ENCODE results near the gene UAP1L1.
A peak's percentile ranks its signal among the peaks of the same experiment; 100 is the strongest.

The UAP1L1 gene

DNA sequence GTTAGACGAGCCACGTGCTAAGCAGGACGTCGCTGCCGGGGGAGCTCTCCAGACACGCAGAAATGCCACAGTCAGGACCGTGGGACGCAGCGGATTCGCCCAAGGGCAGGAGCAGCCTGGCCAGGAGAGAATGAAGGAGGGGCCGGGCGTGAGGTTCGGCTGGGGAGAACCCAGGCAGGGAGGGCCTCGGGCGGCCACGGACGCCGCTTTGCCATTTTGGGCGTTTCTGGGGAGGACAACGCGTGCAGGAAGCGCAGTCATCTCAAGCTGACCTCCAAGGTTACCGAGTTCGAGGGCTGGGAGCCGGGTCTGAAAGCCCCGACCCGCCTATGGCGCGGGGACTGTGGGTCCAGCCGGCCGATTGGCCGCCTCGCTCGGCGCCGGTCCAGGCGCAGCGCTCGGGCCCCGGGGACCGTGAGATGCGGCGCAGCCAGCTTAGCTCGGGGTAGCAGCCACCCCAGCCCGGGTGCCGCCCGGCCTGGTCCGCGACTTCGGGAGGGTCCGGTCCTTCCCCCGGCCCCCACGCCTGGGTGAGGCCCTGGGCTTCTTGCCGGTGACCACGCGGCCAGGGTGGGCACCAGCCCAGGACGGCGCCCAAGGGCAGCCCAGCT lies 8.7 kb downstream of the UAP1L1 start:
- TF ChIP-seq, protein P1, sequence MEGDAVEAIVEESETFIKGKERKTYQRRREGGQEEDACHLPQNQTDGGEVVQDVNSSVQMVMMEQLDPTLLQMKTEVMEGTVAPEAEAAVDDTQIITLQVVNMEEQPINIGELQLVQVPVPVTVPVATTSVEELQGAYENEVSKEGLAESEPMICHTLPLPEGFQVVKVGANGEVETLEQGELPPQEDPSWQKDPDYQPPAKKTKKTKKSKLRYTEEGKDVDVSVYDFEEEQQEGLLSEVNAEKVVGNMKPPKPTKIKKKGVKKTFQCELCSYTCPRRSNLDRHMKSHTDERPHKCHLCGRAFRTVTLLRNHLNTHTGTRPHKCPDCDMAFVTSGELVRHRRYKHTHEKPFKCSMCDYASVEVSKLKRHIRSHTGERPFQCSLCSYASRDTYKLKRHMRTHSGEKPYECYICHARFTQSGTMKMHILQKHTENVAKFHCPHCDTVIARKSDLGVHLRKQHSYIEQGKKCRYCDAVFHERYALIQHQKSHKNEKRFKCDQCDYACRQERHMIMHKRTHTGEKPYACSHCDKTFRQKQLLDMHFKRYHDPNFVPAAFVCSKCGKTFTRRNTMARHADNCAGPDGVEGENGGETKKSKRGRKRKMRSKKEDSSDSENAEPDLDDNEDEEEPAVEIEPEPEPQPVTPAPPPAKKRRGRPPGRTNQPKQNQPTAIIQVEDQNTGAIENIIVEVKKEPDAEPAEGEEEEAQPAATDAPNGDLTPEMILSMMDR (conservative IDR thresholded peaks at IDR 0.05; ENCODE audit: low read length): no peak
- peak overlapping the region; percentile 78 for H3K4me3 ChIP-seq (ENCODE audit: low read length)
- DNase-seq (ENCODE audit: low read depth): peak; percentile 48

DNA sequence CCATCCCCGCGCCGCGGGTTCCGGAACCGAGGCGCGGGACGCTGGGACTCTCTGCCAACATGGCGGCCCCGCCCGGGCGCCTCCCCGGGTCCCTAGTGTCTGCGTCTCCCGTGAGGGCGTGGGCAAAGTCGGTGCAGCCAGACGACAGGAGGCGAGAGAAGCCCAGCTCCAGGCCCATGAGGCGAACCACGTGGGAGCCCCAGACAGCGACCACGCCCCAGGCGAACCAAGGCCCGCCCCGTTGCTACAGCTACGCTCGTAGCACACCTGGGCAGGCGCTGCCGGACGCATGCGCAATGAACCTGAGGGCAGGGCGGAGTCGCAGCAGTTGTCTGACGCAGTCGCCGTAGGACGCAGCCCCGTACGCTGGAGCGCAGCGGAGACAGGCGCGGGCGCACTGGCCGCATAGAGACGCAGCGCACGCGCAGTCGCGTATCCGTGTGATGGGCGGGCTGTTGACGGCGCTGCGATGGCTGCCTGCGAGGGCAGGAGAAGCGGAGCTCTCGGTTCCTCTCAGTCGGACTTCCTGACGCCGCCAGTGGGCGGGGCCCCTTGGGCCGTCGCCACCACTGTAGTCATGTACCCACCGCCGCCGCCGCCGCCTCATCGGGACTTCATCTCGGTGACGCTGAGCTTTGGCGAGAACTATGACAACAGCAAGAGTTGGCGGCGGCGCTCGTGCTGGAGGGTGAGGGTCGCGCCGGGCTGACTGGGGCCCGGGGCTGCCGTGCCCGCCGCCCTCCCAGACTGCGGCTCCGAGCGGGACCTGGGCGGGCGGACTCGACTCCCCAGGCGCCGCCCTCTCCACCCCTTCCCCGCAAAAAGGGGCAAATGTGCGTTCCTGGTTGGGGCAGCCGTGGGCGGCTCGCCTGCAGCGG lies 9.5 kb downstream of the UAP1L1 start, which contains the start of gene MAN1B1:
TSS of gene MAN1B1 (plus strand) at position 455 of the 878 bp plus-strand sequence. CDS start at position 470, 15 bp downstream.
- H3K4me3 ChIP-seq (ENCODE audit: low read length): peak within 1 kb of the TSS; percentile 78
- DNase-seq (ENCODE audit: low read depth): peak; percentile 98
- TF ChIP-seq, protein P1 (conservative IDR thresholded peaks at IDR 0.05; ENCODE audit: low read length): no peak

DNA sequence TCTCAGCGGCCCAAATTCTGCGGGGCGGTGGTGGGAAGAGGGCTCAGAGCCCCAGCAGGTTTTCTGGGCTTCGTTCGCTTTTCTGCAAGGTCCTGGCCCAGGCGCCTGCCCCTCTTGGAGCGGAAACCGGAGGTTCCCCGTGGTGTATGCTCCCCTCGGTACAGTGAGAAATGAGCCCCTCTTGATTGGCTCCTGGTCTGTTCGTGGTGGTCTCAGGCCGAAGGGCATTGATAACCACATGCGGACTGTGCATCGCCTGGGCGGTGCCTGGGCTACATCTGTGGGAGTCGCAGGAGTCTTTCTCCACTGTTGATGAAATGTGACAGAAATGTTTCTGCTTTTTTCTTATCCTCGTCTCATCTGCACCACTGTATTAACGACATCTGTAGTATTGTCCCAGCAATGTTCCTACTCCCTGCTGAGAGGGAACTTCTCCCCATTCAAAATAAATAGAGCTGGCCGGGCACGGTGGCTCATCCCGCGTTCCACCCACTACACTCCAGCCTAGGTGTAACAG lies 10.2 kb downstream of the UAP1L1 start:
- peak overlapping the region; percentile 78 for H3K4me3 ChIP-seq (ENCODE audit: low read length)
- no peak for DNase-seq (ENCODE audit: low read depth)
- TF ChIP-seq, protein P1 (conservative IDR thresholded peaks at IDR 0.05; ENCODE audit: low read length): no peak

DNA sequence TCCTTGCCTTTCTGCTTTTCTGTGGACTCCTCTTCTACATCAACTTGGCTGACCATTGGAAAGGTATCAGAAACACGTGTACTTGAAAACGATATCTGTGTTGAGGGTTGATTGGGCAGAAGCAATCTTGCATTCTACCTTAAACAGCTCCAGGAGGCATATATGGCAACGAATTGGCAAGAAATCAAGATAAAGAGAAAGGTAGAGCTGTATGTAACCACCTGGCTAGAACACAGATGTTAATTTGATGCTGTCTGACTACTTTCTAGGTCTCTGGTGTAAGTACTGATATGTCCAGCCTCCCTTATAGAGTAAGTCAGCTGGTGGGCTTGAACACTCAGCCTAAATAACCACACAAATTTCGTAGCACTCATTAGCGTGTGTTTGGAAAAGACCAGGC lies 10.8 kb downstream of the UAP1L1 start:
- peak overlapping the region; percentile 78 for H3K4me3 ChIP-seq (ENCODE audit: low read length)
- TF ChIP-seq, protein P1 (conservative IDR thresholded peaks at IDR 0.05; ENCODE audit: low read length): no peak
- DNase-seq (ENCODE audit: low read depth): no peak

DNA sequence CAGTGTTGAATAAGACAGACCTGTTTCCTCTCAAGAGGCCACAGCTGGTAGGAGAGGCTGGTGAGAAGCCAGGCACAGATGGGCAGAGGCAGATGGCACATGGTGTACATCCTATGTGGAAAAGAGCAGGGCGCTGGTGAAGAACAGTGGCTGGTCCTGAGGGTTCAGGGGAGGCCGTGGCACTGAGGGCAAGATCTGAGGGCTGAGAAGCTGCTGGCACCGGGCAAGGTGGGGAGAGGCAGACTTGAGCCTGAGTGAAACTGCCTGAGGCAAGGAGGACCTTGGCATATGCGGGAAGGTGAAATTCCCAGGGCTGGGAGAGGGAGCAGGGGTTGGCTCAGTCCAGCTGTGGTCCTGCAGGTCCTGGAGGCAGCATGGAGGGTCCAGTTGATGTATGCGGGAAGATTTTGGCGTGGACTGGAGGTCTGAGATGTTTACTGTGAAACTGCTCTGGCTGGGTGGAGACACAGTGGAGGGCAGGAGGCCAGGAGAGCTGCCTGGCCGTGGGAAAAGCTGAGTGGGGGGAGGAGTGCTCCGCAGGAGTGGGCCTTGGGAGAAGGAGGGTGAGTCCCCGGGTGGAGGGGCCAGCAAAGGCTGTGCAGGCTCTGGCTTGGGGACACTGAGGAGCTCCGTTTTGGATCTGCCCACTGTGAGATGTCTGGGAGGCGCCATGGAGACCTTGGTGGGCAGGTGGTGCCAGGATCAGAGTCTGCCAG lies 12.1 kb downstream of the UAP1L1 start:
- DNase-seq (ENCODE audit: low read depth): no peak
- H3K4me3 ChIP-seq (ENCODE audit: low read length): no peak overlapping the region
- TF ChIP-seq, protein P1 (conservative IDR thresholded peaks at IDR 0.05; ENCODE audit: low read length): no peak

DNA sequence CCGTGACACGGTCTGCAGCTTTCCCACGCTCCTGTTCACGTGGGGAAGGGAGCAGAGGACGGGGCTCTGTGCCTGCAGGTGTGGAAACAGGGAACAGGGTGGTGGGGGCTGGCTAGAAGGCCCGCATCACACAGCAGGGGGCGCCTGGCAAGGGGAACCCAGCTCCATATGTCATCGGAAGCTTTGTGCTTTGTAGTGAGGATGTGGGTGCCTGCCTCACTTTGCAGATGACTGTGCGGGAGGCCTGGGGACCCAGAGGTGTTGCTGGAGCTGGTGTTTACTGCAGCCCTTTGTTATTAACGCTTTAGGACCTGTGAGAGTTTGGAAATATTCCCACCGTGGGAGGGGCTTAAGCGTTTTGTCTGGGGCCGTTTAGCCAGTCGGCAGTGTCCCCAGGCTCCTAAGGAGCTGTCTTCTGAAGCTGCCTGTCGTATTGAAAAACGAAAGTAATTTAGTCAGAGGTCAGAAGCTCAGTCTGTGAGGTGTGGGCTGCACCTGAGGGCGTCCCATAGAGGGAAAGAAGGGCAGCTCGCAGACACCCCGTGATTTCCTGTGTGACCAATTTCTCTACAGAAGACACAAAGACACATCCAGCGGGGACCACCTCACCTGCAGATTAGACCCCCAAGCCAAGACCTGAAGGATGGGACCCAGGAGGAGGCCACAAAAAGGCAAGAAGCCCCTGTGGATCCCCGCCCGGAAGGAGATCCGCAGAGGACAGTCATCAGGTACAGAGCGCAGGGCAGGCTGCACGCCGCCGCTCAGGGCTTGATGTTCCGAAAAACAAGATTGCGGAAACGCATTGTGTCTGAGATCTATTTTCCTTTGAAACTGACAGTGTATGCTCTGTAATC lies 18.6 kb downstream of the UAP1L1 start:
- no peak overlapping the region for H3K4me3 ChIP-seq (ENCODE audit: low read length)
- no peak for DNase-seq (ENCODE audit: low read depth)
- TF ChIP-seq, protein P1 (conservative IDR thresholded peaks at IDR 0.05; ENCODE audit: low read length): no peak
